GM18499 (cell line): ENCODE measurements around the gene MBTD1.
A peak's percentile ranks its signal among the peaks of the same experiment; 100 is the strongest.
"Not testable (repeated sequence)": the region's sequence is repeated elsewhere in the genome, so short reads cannot be mapped to it uniquely, and the experiment has no call there.

ENCODE experiments used
- ATAC-seq: cut with Tn5 transposase; IDR thresholded peaks from one replicate; pipeline ENCODE4 v1.9.1; 2021; ENCODE audit warnings: moderate number of reproducible peaks; ENCODE audit not compliant: insufficient read depth, unreplicated experiment

Gene MBTD1

GRCh38 chr17:51191895-51192294 lies 68.0 kb downstream of the MBTD1 start:
- no peak for ATAC-seq

- no peak for ATAC-seq
Observed at GRCh38 chr17:51189628-51190027, 70.2 kb downstream of the MBTD1 start.

- ATAC-seq: no peak
Observed at GRCh38 chr17:51189162-51189561, 70.7 kb downstream of the MBTD1 start.

GRCh38 chr17:51188271-51188833 lies 71.5 kb downstream of the MBTD1 start:
- no peak for ATAC-seq

GRCh38 chr17:51185763-51186332 lies 74.0 kb downstream of the MBTD1 start:
- no peak for ATAC-seq

GRCh38 chr17:51184124-51184523 lies 75.7 kb downstream of the MBTD1 start:
- ATAC-seq: no peak

GRCh38 chr17:51180486-51180885 lies 79.4 kb downstream of the MBTD1 start:
- ATAC-seq: no peak

- not testable (repeated sequence) for ATAC-seq
Observed at GRCh38 chr17:51172030-51172429, 87.8 kb downstream of the MBTD1 start.

- ATAC-seq: no peak
Observed at GRCh38 chr17:51170736-51171135, 89.1 kb downstream of the MBTD1 start.

GRCh38 chr17:51169340-51169739 lies 90.5 kb downstream of the MBTD1 start:
- no peak for ATAC-seq

GRCh38 chr17:51166987-51167931 lies 92.6 kb downstream of the MBTD1 start:
- ATAC-seq: peak; percentile 39

GRCh38 chr17:51166198-51166986 lies 93.5 kb downstream of the MBTD1 start, which contains the start of gene NME2:
NME2 (plus strand) TSS chr17:51166411; CDS start chr17:51166831, 420 bp downstream.
- ATAC-seq: peak; percentile 40

GRCh38 chr17:51165680-51166197 lies 94.1 kb downstream of the MBTD1 start:
- ATAC-seq: no peak

- no peak for ATAC-seq
Observed at GRCh38 chr17:51164911-51165679, 94.8 kb downstream of the MBTD1 start.

GRCh38 chr17:51161541-51161940 lies 98.3 kb downstream of the MBTD1 start:
- ATAC-seq: no peak

- no peak for ATAC-seq
Observed at GRCh38 chr17:51159604-51160003, 100.2 kb downstream of the MBTD1 start.

GRCh38 chr17:51155416-51155815 lies 104.4 kb downstream of the MBTD1 start:
- no peak for ATAC-seq

- no peak for ATAC-seq
Observed at GRCh38 chr17:51154176-51154575, 105.7 kb downstream of the MBTD1 start.
